Right kidney (tissue), 1 donor: Measurements from ENCODE around the gene KIRREL1.

Experiments
- DNase-seq: peaks from one replicate; pipeline ENCODE4 v3.0.0-alpha.2; 2016

Gene KIRREL1

GRCh38 chr1:157969697-157970485 lies 23.6 kb upstream of the KIRREL1 start:
- no peak for DNase-seq

- DNase-seq = no peak
Observed at GRCh38 chr1:157971769-157972168, 21.7 kb upstream of the KIRREL1 start.

- no peak for DNase-seq
Observed at GRCh38 chr1:157975228-157975950, 18.1 kb upstream of the KIRREL1 start.

- no peak for DNase-seq
Observed at GRCh38 chr1:157976888-157977287, 16.6 kb upstream of the KIRREL1 start.

- peak; percentile 56 for DNase-seq
Observed at GRCh38 chr1:157978586-157979403, 14.7 kb upstream of the KIRREL1 start.

- no peak for DNase-seq
Observed at GRCh38 chr1:157982136-157982535, 11.3 kb upstream of the KIRREL1 start.

GRCh38 chr1:157983787-157984186 lies 9.7 kb upstream of the KIRREL1 start:
- no peak for DNase-seq

GRCh38 chr1:157984469-157984868 lies 9.0 kb upstream of the KIRREL1 start:
- DNase-seq = no peak

GRCh38 chr1:157985473-157985872 lies 8.0 kb upstream of the KIRREL1 start:
- no peak for DNase-seq

GRCh38 chr1:157988002-157988401 lies 5.4 kb upstream of the KIRREL1 start:
- no peak for DNase-seq

GRCh38 chr1:157992031-157992832 lies 1.2 kb upstream of the KIRREL1 start:
- peak; percentile 75 for DNase-seq

GRCh38 chr1:157992833-157993146 lies 655 bp upstream of the KIRREL1 start:
- DNase-seq = peak; percentile 78

GRCh38 chr1:157993918-157994605 lies 617 bp downstream of the KIRREL1 start:
- DNase-seq = peak; percentile 68

- peak; percentile 66 for DNase-seq
Observed at GRCh38 chr1:157994704-157995582, 1.5 kb downstream of the KIRREL1 start.

- no peak for DNase-seq
Observed at GRCh38 chr1:157995583-157996169, 2.2 kb downstream of the KIRREL1 start.

- no peak for DNase-seq
Observed at GRCh38 chr1:157996433-157996832, 3.0 kb downstream of the KIRREL1 start.

GRCh38 chr1:158000507-158000906 lies 7.1 kb downstream of the KIRREL1 start:
- no peak for DNase-seq

- peak; percentile 69 for DNase-seq
Observed at GRCh38 chr1:158002022-158002630, 8.7 kb downstream of the KIRREL1 start.

- DNase-seq = peak; percentile 76
Observed at GRCh38 chr1:158002631-158003405, 9.4 kb downstream of the KIRREL1 start.
